Right renal pelvis (tissue), 4 donors: Measurements from ENCODE around the gene CAPNS1. TPM values are rescaled to one million over a fixed set of nuclear protein-coding genes. Genes with fewer than 3 reads are reported as not detected.

Experiments used
- polyA plus RNA-seq, 4 donors: library from polyadenylated mRNA; unstranded; fragments of 120-200 nt; gene quantifications; one replicate each; pipeline ENCODE4 v1.2.1, GENCODE V29; 2013; ENCODE audit not compliant: insufficient read length in 4 of 4

The CAPNS1 gene
- polyA plus RNA-seq, 4 donors: 573 to 633 (median 612) TPM

Other genes with a start within 250 kb of the CAPNS1 start
- 1 to 10 TPM; 2.5 to 2.9 (median 2.6) TPM for gene NFKBID, start 239.5 kb upstream of the CAPNS1 start, polyA plus RNA-seq
- gene HCST, start 237.5 kb upstream of the CAPNS1 start, polyA plus RNA-seq: 1 to 10 TPM; 2.7 to 3.2 (median 2.9) TPM
- 10 to 100 TPM in 1 of 4 donors, 1 to 10 TPM in 3; 8.4 to 12.6 (median 8.8) TPM for gene TYROBP, start 231.8 kb upstream of the CAPNS1 start, polyA plus RNA-seq
- 10 to 100 TPM; 10.7 to 16.9 (median 11.7) TPM for gene LRFN3, start 203.7 kb upstream of the CAPNS1 start, polyA plus RNA-seq
- gene SDHAF1, start 144.9 kb upstream of the CAPNS1 start, polyA plus RNA-seq: 10 to 100 TPM; 12.7 to 18.6 (median 13.2) TPM
- gene SYNE4, start 131.3 kb upstream of the CAPNS1 start, polyA plus RNA-seq: 10 to 100 TPM; 10.2 to 13.5 (median 11.9) TPM
- gene ALKBH6, start 125.9 kb upstream of the CAPNS1 start, polyA plus RNA-seq: 10 to 100 TPM; 13.8 to 18.5 (median 15.2) TPM
- 10 to 100 TPM; 51.9 to 65.4 (median 58.4) TPM for gene CLIP3, start 107.2 kb upstream of the CAPNS1 start, polyA plus RNA-seq
- gene THAP8, start 85.8 kb upstream of the CAPNS1 start, polyA plus RNA-seq: 10 to 100 TPM; 11.6 to 17.0 (median 12.3) TPM
- gene WDR62, start 85.2 kb upstream of the CAPNS1 start, polyA plus RNA-seq: 1 to 10 TPM; 3.6 to 5.1 (median 4.6) TPM
- gene OVOL3, start 28.9 kb upstream of the CAPNS1 start, polyA plus RNA-seq: under 1 TPM in 1 of 4 donors, not detected in 3; 0.16 TPM
- 10 to 100 TPM; 43.2 to 61.0 (median 48.4) TPM for gene POLR2I, start 25.2 kb upstream of the CAPNS1 start, polyA plus RNA-seq
- gene TBCB, start 24.6 kb upstream of the CAPNS1 start, polyA plus RNA-seq: 100 to 1,000 TPM; 105 to 138 (median 117) TPM
- 10 to 100 TPM; 25.6 to 30.2 (median 26.9) TPM for gene COX7A1, start 12.4 kb downstream of the CAPNS1 start, polyA plus RNA-seq
- 1 to 10 TPM; 5.4 to 6.9 (median 6.3) TPM for gene ZNF565, start 74.6 kb downstream of the CAPNS1 start, polyA plus RNA-seq
- 100 to 1,000 TPM; 121 to 157 (median 154) TPM for gene ZNF146, start 75.0 kb downstream of the CAPNS1 start, polyA plus RNA-seq
- 10 to 100 TPM; 10.7 to 14.0 (median 13.5) TPM for gene ZFP14, start 239.1 kb downstream of the CAPNS1 start, polyA plus RNA-seq